Ovary (tissue), 3 donors: ENCODE results near the gene BICRAL.

Experiments
- POLR2A ChIP-seq: fragments of 450-650 bp; IDR thresholded peaks from one replicate; pipeline ENCODE4 v1.6.1; 2017; ENCODE audit warnings: antibody characterized with exemption, mild to moderate bottlenecking, moderate library complexity
- TF ChIP-seq, protein P1 (sequence below), 3 donors: fragments of 450-650 bp in 2 of 3; fragments of 200-600 bp in 1 of 3; IDR thresholded peaks; one replicate each; pipeline versions ENCODE4 v1.5.1 to v1.8.0; 2016 to 2022; ENCODE audit warnings: antibody characterized with exemption in 3 of 3, mild to moderate bottlenecking in 1 of 3
- donor health status: DM: no; HTN: no; CAD: no.

DNA sequence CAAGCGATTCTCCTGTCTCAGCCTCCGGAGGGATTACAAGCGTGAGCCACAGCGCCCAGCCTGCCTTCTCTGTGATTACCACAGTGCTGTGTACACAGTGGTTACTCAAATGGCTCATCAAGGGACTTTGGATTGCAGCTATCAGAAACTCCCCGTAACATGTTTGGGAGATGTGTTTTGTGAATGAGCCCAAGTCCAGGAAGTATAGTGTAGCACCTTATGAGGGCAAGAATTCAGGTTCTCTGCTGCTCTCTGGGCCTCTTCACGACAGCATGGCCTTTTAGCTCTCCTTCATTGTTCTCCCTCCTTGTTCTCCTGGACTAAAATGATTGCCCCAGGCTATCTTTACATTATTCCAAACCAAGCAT, 63.5 kb downstream of the BICRAL start:
- TF ChIP-seq, protein P1, sequence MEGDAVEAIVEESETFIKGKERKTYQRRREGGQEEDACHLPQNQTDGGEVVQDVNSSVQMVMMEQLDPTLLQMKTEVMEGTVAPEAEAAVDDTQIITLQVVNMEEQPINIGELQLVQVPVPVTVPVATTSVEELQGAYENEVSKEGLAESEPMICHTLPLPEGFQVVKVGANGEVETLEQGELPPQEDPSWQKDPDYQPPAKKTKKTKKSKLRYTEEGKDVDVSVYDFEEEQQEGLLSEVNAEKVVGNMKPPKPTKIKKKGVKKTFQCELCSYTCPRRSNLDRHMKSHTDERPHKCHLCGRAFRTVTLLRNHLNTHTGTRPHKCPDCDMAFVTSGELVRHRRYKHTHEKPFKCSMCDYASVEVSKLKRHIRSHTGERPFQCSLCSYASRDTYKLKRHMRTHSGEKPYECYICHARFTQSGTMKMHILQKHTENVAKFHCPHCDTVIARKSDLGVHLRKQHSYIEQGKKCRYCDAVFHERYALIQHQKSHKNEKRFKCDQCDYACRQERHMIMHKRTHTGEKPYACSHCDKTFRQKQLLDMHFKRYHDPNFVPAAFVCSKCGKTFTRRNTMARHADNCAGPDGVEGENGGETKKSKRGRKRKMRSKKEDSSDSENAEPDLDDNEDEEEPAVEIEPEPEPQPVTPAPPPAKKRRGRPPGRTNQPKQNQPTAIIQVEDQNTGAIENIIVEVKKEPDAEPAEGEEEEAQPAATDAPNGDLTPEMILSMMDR (IDR thresholded peaks at IDR 0.05) = no peak
- no peak for TF ChIP-seq POLR2A
